Glomerular endothelial cell (primary cell): Measurements from ENCODE around the gene ERC1. TPM values are rescaled to one million over a fixed set of nuclear protein-coding genes. Genes with fewer than 3 reads are reported as not detected.
"Not testable (repeated sequence)": the region's sequence is repeated elsewhere in the genome, so short reads cannot be mapped to it uniquely, and the experiment has no call there.

ENCODE experiments used
- DNase-seq: peaks from one replicate; pipeline ENCODE4 v3.0.0-alpha.2; 2011; ENCODE audit warnings: low read depth, low spot score; ENCODE audit errors: extremely low read depth
- total RNA-seq: library from RNA; depleted of rRNA; stranded (reverse); fragments of >200 nt; gene quantifications from 2 replicates; pipeline ENCODE4 v1.2.3, GENCODE V29; 2015

ERC1 gene
- total RNA-seq, 1 donor from 2014 or later, result 44.4 TPM

DNA sequence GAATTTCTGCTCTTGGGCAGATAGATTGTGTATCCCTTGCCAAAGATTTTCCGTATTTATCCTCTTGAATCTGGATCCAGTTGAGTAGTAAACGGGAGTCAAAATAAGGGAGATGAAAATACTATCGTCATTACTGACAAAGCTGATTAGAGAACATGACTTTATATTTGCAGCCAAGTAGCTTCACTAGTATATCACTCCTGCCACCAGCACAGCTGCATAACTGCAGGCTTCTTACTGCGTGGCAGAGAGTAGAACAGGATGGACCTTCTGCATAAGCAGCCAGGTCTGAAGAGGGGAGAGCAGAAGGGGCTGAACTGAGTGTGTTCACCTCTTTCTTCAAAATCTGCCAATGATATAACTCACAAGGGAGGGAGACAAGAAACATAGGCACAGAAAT, 319.6 kb downstream of the ERC1 start:
- DNase-seq, result no peak

DNA sequence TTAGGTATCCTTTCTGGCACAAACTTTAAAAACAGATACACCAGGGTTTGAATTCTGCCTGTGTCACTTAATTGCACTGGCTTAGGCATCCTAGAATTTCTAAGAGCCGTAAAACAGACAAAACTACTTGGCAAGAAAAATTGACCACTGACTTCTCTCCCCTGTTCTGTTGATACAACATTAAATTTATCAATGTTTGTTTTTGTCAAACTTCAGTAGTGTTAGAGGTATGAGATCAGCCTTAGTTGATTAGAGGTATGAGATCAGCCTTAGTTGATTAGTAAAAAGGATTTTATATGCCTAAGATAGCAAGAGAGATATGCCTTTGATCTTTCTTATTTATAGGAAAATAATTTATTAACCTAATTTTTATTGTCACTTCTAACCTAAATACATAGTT, 320.1 kb downstream of the ERC1 start:
- DNase-seq, result no peak

DNA sequence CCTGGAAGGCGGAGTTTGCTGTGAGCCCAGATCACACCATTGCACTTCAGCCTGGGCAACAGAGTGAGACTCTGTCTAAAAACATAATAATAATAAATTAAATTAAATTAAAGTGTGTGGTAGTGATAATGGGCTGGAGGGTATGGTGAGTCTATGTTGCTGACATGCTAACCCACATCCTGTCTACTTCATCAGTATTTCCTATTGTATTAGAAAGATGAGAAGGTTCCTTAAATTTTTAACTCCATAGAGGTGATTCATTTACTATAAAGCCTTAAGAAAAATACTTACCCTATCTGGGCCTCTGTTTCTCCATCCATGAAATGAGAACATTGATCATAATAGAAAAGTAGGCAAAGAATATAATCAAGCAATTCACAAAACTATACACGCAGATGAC, 322.9 kb downstream of the ERC1 start:
- no peak for DNase-seq

DNA sequence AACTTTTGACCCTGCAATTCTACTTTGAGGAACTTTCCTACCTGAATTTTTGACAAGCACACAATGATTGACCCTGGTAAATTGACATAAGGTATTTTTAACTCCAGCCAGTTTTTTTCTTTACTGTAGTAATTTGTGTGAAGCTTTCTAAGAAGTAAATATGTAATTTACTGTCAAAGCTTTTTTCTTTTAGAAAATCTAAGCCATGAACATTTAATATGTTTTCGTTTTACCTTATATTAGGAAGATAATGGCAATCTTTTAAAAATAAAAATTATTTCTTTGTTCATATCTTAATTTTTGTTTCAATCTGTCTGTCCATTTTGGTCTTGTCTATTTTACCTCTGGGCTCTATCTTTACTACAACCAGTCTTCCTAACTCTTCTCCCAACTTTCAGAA, 323.5 kb downstream of the ERC1 start:
- DNase-seq, result no peak

DNA sequence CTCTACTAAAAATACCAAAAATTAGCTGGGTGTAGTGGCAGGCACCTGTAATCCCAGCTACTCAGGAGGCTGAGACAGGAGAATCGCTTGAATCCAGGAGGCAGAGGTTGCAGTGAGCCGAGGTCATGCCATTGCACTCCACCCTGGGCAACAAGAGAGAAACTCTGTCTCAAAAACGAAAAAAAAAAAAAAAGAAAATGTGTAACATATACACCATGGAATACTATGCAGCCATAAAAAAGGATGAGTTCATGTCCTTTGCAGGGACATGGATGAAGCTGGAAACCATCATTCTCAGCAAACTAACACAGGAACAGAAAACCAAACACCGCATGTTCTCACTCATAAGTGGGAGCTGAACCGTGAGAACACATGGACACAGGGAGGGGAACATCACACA, 326.0 kb downstream of the ERC1 start:
- not testable (repeated sequence) for DNase-seq

DNA sequence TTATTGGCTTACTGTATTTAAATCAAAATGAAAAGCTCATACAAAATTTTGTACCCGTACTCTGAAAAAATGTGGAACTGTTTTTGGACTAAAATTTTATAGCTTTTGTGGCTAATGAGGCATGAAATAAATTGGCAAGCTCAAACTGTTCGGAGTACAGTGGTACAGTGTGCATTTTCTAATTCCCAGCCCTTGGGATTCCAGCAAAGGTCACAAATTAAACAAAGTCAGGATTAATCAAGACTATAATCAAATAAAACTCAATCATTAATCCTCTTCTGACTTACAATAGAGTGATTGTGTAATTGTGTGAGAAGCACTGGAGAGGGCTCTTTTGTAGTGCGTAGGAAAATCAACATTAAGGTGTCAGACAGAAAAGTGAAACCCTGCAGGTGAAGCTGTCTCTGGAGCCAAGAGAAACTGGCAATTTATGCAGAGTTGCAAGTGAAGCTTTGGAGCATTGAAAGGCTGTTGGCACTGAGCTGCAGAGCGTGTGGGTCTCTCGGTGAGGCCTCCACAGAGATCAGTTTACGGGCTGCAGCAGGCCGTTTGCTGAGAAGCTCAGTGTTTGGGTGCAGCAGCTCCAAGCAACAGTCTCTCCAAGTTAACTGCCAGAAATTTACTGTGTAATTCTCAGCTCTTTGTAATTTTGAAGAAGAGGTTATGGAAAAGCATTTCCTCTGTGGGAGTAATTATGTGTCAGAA, 327.5 kb downstream of the ERC1 start:
- DNase-seq, result no peak

DNA sequence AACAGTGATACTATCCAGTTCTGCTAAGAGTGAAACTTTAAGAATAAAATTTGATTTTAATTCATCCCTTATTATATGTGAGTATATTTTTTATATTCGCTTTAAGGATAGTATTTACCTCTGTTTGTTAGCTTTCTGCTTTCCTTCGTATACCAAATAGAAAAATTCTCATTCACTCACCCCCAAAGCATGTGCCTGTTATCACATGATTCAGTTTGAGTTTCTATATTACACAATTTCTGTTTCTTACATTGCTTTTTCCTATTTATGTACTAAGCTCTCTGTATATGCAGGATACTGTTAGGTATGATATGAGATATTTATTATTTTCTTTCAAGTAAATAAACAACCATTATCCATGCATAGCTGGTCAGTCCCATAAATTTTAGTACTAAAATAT, 328.2 kb downstream of the ERC1 start:
- DNase-seq, result no peak

DNA sequence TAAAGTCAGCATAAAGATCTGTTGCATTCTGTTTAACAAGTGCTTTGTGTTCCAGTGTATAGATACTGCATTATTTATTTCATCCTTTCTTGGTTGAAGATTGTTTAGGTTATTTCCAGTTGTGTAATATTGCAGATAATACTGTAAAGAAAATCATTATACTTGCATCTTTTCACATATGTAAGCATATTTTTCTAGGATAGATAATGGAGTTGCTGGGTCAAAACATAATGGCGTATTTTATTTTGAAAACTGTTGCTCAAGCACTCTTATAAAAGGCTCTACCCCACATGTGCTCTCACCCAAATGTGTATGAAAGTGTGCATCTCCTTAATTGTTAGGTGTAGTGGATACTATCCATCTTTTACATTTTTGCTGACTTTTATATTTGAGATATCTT, 329.0 kb downstream of the ERC1 start:
- DNase-seq, result no peak

DNA sequence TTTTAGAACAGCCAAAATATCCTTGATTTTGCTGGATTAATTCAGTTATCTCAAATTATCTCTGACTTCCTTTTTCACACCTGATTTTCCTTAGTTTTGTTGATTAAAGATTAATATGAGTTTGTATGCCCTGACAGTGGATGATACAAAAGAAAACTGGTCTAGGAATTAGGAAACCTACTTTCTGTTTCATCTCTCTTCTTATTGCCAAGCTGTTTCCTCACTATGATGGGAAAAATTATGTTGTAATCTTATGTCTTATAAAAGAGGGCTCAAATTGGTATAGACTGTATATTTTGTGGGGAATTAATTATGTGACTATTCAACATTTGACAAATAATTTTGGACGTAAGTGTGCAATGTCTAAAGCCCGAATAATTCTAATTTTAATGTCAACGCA, 331.8 kb downstream of the ERC1 start:
- DNase-seq, result no peak

DNA sequence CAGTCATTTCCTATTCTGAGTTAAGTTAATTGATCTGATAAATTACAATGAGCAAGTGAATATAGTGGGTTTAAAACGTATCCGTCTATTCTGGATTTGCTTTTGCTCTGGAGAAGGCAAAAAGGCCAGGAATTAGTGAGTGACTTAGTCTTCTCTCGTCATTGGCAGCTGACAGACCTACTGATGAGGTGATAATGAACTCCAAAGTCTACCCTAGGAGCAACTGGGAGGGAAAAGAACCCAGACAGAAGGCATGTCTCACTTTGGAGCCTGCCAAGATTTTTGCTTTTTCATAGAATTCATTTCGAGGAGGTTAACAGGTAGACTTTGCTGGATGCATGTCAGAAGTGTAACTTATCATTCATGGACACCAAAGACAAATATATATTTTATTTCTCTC, 333.1 kb downstream of the ERC1 start:
- DNase-seq, result no peak

DNA sequence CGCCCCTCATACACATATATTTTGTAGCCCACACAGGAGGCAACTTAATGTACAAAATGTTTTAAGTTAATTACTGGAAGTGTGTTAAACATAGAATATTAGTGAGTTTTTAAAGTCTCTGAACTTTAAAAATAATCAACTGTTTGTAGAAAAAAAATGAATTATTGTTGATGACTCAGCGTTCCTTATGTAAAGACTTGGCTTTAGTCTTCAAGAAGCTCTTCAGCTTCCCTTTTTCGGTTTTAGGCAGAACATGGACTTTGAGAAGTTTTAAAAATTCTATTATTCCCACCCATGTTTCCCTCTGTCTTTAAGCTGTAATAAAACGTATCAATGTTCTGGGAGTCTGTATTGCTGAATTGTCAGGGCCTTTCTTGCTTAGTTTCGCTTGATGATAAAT, 333.9 kb downstream of the ERC1 start:
- DNase-seq, result no peak

DNA sequence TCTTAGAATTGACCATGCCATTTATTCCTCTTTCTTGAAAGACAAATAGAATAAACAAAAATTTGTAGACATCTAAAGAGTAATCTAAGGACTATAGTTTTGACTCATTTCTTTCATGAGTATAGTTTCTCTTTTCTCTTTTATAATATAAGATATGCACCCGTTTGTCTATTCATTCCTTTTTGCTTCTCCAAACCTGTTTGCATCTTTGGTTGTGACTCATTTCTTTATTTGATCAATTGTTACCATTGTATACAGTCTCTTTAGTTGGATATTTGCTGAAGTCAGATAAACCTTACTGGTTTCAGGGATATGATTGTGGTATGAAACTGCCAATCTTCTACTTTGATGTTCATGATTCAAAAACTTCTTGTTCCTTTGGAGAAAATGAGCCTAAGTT, 334.6 kb downstream of the ERC1 start:
- no peak for DNase-seq

DNA sequence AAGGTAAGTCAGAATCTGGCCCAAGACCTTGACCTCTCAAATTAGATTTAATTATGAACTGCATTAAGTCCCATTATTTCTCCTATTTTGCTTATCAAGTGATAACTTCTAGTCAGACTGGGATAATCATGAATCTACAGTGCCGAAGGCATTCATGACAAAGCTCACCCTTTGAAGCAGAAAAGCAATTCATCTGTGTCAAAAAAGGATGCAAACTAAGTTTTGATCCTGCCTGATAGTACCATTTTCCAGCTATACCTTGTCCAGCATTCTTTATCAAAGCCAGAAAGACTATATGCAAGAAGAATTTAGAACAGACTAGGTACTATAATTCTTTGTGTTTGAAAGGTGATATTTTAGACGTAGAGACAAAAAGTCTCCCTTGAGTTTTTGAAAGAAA, 335.2 kb downstream of the ERC1 start:
- no peak for DNase-seq

DNA sequence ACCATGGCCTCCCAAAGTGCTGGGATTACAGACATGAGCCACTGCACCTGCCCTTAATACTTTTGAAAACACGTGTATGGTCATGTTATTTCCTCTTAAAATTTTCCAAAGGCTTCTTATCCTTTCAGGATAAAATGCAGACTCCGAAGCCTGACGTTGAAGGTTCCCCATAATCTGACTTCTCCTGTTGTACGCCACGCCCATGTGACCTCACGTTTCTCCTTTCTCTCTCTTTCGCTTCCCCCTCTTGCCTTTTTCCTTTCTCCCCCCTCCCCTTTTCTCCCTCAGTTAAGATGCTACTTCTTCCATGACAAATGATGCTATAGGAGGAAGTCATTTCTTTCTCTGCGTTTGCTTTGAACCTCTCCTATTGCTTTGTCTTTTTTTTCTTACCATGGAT, 337.4 kb downstream of the ERC1 start:
- DNase-seq, result no peak

DNA sequence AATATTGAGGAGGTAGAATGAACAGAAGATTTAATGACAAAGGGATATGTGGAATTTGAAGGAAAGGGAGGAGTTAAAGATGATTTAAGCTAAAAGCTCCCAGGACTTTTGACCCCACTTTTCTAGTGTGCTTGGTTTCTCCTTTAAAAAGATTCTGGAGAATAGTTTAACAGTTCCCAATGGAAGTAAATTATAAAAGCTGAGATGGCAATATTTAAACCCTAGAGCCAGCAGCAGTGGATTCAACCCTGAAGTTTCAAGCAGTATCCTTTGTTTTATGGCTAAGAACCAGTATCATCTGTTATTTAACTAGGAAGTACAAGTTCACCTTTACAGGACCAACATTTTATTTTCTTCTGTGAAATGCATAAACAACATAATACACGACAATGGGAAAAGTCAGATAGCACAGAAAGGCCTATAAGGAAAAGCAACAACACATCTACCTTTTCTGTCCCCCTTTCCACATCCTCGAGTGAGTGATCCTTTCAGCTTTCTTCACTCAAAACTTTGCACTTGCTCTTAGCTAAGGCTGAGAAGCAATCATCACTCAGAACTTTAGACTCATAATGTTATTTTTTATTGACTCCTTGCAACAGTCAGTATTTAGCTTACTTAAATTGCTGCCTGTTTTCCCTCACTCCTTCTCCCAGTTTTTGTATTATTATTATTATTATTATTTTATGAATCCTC, 338.9 kb downstream of the ERC1 start:
- DNase-seq, result no peak

DNA sequence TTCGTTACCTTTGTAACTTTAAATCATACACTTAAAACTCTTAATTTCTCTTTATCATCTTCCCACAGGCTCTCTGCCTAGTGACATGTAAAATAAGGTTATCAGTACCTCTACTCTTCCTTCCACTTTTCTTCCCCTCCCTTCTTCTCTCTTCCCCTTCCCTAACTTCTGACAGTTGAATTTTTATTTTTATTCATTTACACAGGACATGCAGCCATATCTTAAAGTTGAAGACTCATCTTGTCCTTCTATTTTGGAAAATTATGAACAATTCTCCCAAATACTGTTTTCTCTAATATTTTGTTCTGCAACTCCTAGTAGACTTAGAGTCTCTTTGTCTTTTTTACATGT, 339.4 kb downstream of the ERC1 start:
- DNase-seq, result no peak

DNA sequence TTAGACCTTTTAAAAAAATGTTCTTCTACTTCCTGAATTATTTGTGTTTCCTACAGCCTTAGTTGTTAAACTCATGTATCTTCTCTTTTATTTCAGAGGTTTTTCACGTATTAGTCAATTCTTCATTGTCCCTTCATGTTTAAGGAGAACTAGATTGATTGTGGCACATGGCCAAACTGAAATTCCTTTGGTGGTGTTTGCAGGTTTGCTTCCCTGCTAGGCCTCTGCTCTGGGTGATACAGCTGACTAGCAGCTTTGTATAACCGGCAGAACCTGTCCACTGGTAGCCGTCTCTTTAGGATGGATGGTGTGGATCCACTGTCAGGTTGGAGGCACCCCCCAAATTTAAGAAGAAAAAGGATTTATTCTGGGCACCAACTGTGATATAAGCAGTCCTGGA, 341.3 kb downstream of the ERC1 start:
- DNase-seq, result no peak

DNA sequence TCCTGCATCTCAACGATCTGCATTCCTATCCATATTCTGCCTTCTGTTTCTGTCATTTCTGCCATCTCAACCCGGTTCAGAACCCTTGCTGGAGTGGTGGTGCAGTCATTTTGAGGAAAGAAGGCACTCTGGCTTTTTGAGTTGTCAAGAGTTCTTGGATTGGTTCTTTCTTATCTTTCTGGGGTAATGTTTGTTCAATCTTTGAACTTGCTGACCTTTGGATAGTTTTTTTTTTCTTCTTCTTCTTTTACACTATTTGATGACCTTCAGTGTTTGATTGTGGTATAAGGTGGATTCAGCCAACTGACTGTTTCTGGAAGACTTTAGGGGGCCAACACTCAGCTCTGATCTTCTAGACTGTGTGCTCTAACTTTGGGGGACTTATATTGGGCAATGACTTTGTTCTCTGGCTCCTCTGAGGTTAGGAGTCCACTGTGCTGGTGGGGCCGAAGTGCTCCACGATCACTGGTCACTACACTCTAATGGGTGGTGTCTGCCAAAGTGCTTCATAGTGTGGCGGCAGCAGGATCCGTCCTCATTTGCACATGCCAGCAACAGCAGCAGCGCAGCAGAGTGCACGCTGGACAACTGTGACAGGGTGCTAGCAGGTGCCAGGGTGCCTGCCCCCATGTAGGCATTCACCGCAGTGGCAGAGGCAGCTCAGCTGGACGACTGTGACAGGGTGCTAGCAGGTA, 347.6 kb downstream of the ERC1 start:
- DNase-seq, result no peak

DNA sequence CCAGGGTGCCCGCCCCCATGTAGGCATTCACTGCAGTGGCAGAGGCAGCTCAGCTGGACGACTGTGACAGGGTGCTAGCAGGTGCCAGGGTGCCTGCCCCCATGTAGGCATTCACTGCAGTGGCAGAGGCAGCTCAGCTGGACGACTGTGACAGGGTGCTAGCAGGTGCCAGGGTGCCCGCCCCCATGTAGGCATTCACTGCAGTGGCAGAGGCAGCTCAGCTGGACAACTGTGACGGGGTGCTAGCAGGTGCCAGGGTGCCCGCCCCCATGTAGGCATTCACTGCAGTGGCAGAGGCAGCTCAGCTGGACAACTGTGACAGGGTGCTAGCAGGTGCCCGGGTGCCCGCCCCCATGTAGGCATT, 348.1 kb downstream of the ERC1 start:
- DNase-seq, result not testable (repeated sequence)

DNA sequence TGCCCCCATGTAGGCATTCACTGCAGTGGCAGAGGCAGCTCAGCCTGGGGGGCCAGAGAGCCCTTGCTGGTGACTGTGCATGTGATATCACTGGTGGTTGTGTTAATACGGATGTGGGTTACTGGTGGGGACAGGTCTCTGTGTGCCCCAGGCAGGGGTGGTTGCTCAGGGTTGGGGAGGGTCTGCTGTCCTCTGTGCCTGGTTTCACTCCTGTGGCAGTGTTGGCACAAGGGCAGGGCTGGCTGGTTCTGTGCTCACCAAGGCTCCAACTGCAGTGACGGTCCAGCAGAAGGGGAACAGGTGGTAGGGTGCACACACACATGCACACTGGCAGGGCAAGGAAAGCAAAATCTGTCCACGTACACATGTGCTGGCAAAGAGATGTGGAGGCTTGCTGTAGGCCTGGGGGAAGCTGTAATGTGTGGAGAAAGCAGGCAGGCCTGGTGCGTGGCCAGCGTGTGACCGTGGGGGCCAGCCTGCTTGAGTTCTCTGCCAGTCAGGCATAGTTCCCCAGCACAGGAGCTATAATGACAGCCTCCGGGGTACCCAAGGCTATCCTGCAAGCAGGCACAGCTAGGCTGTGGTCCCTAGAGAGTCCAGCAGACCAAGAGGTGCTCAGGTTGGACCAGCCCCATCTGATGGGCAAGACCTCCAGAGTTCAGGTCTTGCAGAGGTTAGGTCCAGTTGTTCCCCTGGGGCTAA, 348.7 kb downstream of the ERC1 start:
- DNase-seq, result no peak

DNA sequence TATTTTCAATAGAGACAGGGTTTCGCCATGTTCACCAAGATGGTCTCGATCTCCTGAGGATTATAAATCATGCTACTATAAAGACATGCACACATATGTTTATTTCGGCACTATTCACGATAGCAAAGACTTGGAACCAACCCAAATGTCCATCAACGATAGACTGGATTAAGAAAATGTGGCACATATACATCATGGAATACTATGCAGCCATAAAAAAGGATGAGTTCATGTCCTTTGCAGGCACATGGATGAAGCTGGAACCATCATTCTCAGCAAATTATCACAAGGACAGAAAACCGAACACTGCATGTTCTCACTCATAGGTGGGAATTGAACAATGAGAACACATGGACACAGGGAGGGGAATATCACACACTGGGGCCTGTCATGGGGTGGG, 350.2 kb downstream of the ERC1 start:
- DNase-seq, result not testable (repeated sequence)

DNA sequence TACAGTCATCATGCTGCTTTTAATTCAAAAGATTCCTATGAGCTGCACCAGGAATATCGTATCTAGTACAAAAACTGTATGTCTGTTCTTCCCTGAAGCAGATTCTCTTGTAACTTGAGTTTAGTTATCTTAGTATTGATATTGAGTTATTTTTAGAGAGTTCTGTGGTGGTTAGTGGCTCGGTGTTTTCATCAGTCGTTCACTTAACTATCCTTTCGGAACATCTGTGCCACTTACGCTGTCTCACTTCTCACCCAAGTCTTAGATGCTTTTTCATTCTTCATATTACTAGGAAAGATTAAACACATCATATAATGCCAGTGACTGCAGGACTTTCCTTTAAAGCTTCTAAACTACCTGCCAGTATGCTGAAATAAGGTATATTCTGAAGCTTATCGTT, 352.4 kb downstream of the ERC1 start:
- no peak for DNase-seq
